NK-92 (cell line): ENCODE results near the gene KCNIP1.

Experiments used
- DNase-seq: peaks from one replicate; lab custom pipeline; 2025; ENCODE audit not compliant: unreplicated experiment; lab: John Stamatoyannopoulos, UW

The KCNIP1 gene

GRCh38 chr5:170508036-170508435, 4.2 kb downstream of the KCNIP1 start:
- no peak for DNase-seq

- no peak for DNase-seq
These were observed 5.0 kb downstream of the KCNIP1 start for GRCh38 chr5:170508660-170509347.

- DNase-seq, result no peak
These were observed 5.5 kb downstream of the KCNIP1 start for GRCh38 chr5:170509348-170509660.

GRCh38 chr5:170510126-170510525, 6.3 kb downstream of the KCNIP1 start:
- no peak for DNase-seq

GRCh38 chr5:170510559-170510958, 6.7 kb downstream of the KCNIP1 start:
- no peak for DNase-seq

- no peak for DNase-seq
These were observed 7.9 kb downstream of the KCNIP1 start for GRCh38 chr5:170511551-170512258.

- DNase-seq, result no peak
These were observed 10.2 kb downstream of the KCNIP1 start for GRCh38 chr5:170513856-170514525.

GRCh38 chr5:170517411-170517810, 13.6 kb downstream of the KCNIP1 start:
- DNase-seq, result no peak

- DNase-seq, result no peak
These were observed 14.5 kb downstream of the KCNIP1 start for GRCh38 chr5:170518277-170518676.

GRCh38 chr5:170519549-170519948, 15.7 kb downstream of the KCNIP1 start:
- DNase-seq, result no peak

GRCh38 chr5:170520372-170520771, 16.6 kb downstream of the KCNIP1 start:
- no peak for DNase-seq

GRCh38 chr5:170522211-170523141, 18.7 kb downstream of the KCNIP1 start:
- no peak for DNase-seq

- no peak for DNase-seq
These were observed 19.3 kb downstream of the KCNIP1 start for GRCh38 chr5:170523142-170523551.

GRCh38 chr5:170523830-170524229, 20.0 kb downstream of the KCNIP1 start:
- DNase-seq, result no peak

GRCh38 chr5:170524576-170524975, 20.8 kb downstream of the KCNIP1 start:
- DNase-seq, result no peak

GRCh38 chr5:170525470-170526211, 21.8 kb downstream of the KCNIP1 start:
- DNase-seq, result no peak

GRCh38 chr5:170527991-170528390, 24.2 kb downstream of the KCNIP1 start:
- no peak for DNase-seq

- no peak for DNase-seq
These were observed 25.2 kb downstream of the KCNIP1 start for GRCh38 chr5:170528976-170529375.

- DNase-seq, result no peak
These were observed 29.1 kb downstream of the KCNIP1 start for GRCh38 chr5:170532935-170533334.

- DNase-seq, result no peak
These were observed 29.6 kb downstream of the KCNIP1 start for GRCh38 chr5:170533383-170533782.

- no peak for DNase-seq
These were observed 30.4 kb downstream of the KCNIP1 start for GRCh38 chr5:170534177-170534576.
